SK-N-SH (cell line): Measurements from ENCODE around the gene DNMT3A.

Experiments
- ELF1 ChIP-seq: IDR thresholded peaks from 2 replicates; pipeline ENCODE4 v1.4.0; 2012
- JUND ChIP-seq: IDR thresholded peaks from 2 replicates; pipeline ENCODE4 v1.4.0; 2012
- RFX5 ChIP-seq: IDR thresholded peaks from 2 replicates; pipeline ENCODE4 v1.6.1; 2012; ENCODE audit warnings: mild to moderate bottlenecking, improper control_type of control experiment, low read length
- RXRA ChIP-seq: IDR thresholded peaks from 2 replicates; pipeline ENCODE4 v1.4.0; 2012; ENCODE audit warnings: low read depth, mild to moderate bottlenecking, borderline replicate concordance
- TF ChIP-seq, protein P1 (sequence below): fragments of 200-600 bp; sonication (generic); IDR thresholded peaks from 2 replicates; pipeline ENCODE4 v1.6.1; 2017; ENCODE audit warnings: antibody characterized with exemption, mild to moderate bottlenecking, moderate library complexity

DNA sequence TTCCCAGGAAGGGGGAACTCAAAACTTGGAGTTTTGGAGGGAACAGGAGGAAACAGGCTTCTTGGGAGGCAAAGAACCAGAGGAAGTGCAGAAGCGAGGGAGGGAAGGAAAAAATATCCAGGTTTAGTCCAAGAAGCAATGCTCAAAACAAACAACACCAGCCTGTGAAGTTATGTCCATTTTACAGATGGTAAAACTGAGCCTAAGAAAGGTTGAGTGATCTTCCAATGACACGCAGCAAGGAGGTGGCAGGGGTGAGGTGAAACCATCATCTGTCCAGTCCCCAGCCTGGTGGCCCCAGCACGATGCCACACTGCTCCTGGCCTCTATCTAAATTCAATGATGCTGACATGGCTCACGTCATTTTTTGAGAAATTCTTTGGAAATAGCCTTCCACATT is 10.8 kb downstream of the DNMT3A start:
- TF ChIP-seq, protein P1, sequence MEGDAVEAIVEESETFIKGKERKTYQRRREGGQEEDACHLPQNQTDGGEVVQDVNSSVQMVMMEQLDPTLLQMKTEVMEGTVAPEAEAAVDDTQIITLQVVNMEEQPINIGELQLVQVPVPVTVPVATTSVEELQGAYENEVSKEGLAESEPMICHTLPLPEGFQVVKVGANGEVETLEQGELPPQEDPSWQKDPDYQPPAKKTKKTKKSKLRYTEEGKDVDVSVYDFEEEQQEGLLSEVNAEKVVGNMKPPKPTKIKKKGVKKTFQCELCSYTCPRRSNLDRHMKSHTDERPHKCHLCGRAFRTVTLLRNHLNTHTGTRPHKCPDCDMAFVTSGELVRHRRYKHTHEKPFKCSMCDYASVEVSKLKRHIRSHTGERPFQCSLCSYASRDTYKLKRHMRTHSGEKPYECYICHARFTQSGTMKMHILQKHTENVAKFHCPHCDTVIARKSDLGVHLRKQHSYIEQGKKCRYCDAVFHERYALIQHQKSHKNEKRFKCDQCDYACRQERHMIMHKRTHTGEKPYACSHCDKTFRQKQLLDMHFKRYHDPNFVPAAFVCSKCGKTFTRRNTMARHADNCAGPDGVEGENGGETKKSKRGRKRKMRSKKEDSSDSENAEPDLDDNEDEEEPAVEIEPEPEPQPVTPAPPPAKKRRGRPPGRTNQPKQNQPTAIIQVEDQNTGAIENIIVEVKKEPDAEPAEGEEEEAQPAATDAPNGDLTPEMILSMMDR: no peak
- TF ChIP-seq JUND (no peak), ELF1 (no peak), RFX5 (no peak), RXRA (no peak)
